Liver (tissue), 9 donors: ENCODE measurements around the gene TPGS1. TPM values are rescaled to one million over a fixed set of nuclear protein-coding genes. Genes with fewer than 3 reads are reported as not detected.
"Not testable (repeated sequence)": the region's sequence is repeated elsewhere in the genome, so short reads cannot be mapped to it uniquely, and the experiment has no call there.

ENCODE experiments used
- DNase-seq: peaks from one replicate; pipeline ENCODE4 v3.0.0-alpha.2; 2017; ENCODE audit warnings: low spot score
- H3K27ac ChIP-seq, 2 donors: one replicate each; pipeline ENCODE4 v1.7.0; 2013; ENCODE audit warnings: inconsistent platforms in 2 of 2, low read length in 2 of 2, control low read depth in 1 of 2, low read depth in 1 of 2, mild to moderate bottlenecking in 1 of 2
- H3K27me3 ChIP-seq, 4 donors: one replicate each; pipeline versions ENCODE4 v1.6.1 to v1.7.0; 2013; ENCODE audit warnings: low read length in 3 of 4, inconsistent platforms in 1 of 4, mild to moderate bottlenecking in 1 of 4, moderate library complexity in 1 of 4; ENCODE audit not compliant: control insufficient read depth in 4 of 4, insufficient read depth in 4 of 4
- H3K36me3 ChIP-seq, 4 donors: one replicate each; pipeline versions ENCODE4 v1.6.1 to v1.7.0; 2013; ENCODE audit warnings: low read length in 3 of 4, mild to moderate bottlenecking in 3 of 4, low read depth in 1 of 4, moderate library complexity in 1 of 4; ENCODE audit not compliant: control insufficient read depth in 4 of 4, insufficient read depth in 3 of 4
- H3K4me1 ChIP-seq, 4 donors: one replicate each; pipeline versions ENCODE4 v1.6.1 to v1.7.0; 2013; ENCODE audit warnings: low read length in 3 of 4, mild to moderate bottlenecking in 3 of 4, moderate library complexity in 1 of 4; ENCODE audit not compliant: control insufficient read depth in 4 of 4, insufficient read depth in 4 of 4
- H3K4me3 ChIP-seq, 3 donors: one replicate each; pipeline versions ENCODE4 v1.6.1 to v1.7.0; 2013; ENCODE audit warnings: low read length in 3 of 3, control low read depth in 1 of 3, low read depth in 1 of 3, mild to moderate bottlenecking in 1 of 3
- H3K9ac ChIP-seq, 2 donors: one replicate each; pipeline ENCODE4 v1.7.0; 2013; ENCODE audit warnings: low read length in 2 of 2, mild to moderate bottlenecking in 2 of 2, moderate library complexity in 2 of 2, control low read depth in 1 of 2, low read depth in 1 of 2
- H3K9me3 ChIP-seq, 4 donors: one replicate each; pipeline versions ENCODE4 v1.6.1 to v1.7.0; 2013; ENCODE audit warnings: low read length in 3 of 4; ENCODE audit not compliant: control insufficient read depth in 4 of 4
- EGR1 ChIP-seq, 2 donors: IDR thresholded peaks; 2 replicates each; pipeline ENCODE4 v1.6.1; 2016 to 2018; ENCODE audit warnings: antibody characterized with exemption in 2 of 2, low read depth in 2 of 2
- FOXA2 ChIP-seq: IDR thresholded peaks from 2 replicates; pipeline ENCODE4 v1.6.1; 2016; ENCODE audit warnings: antibody characterized with exemption
- GABPA ChIP-seq, 2 donors: IDR thresholded peaks in 1 of 2; conservative IDR thresholded peaks in 1 of 2; 2 replicates each; pipeline ENCODE4 v1.6.1; 2016; ENCODE audit warnings: antibody characterized with exemption in 2 of 2, mild to moderate bottlenecking in 1 of 2, moderate library complexity in 1 of 2
- HNF4A ChIP-seq, 2 donors: conservative IDR thresholded peaks; 2 replicates each; pipeline ENCODE4 v1.6.1; 2016; ENCODE audit warnings: antibody characterized with exemption in 2 of 2, mild to moderate bottlenecking in 2 of 2
- HNF4G ChIP-seq: IDR thresholded peaks from 2 replicates; pipeline ENCODE4 v1.6.1; 2016; ENCODE audit warnings: antibody characterized with exemption
- JUND ChIP-seq, 2 donors: IDR thresholded peaks; 2 replicates each; pipeline ENCODE4 v1.6.1; 2016; ENCODE audit warnings: antibody characterized with exemption in 2 of 2
- NR2F2 ChIP-seq: IDR thresholded peaks from 2 replicates; pipeline ENCODE4 v1.6.1; 2016; ENCODE audit warnings: antibody characterized with exemption
- RAD21 ChIP-seq, 2 donors: IDR thresholded peaks; 2 replicates each; pipeline ENCODE4 v1.6.1; 2016; ENCODE audit warnings: antibody characterized with exemption in 2 of 2, mild to moderate bottlenecking in 2 of 2
- RXRA ChIP-seq, 2 donors: IDR thresholded peaks; 2 replicates each; pipeline ENCODE4 v1.6.1; 2017 to 2018; ENCODE audit warnings: antibody characterized with exemption in 2 of 2, mild to moderate bottlenecking in 1 of 2
- SP1 ChIP-seq: IDR thresholded peaks from 2 replicates; pipeline ENCODE4 v1.6.1; 2018; ENCODE audit warnings: antibody characterized with exemption, mild to moderate bottlenecking
- TAF1 ChIP-seq: conservative IDR thresholded peaks from 2 replicates; pipeline ENCODE4 v1.6.1; 2016; ENCODE audit warnings: antibody characterized with exemption, mild to moderate bottlenecking
- YY1 ChIP-seq: IDR thresholded peaks from 2 replicates; pipeline ENCODE4 v1.6.1; 2016; ENCODE audit warnings: antibody characterized with exemption, mild to moderate bottlenecking
- WGBS: extraction: QIAGEN DNeasy Blood & Tissue Kit; methylation state at CpG from one replicate; pipeline ENCODE4 v1.1.7; 2013; 5-methylcytosine and 5-hydroxymethylcytosine counted together
- polyA plus RNA-seq, 2 donors: library from polyadenylated mRNA; stranded (reverse) in 1 of 2; unstranded in 1 of 2; fragments of 200-250 nt in 1 of 2; fragments of >200 nt in 1 of 2; fragmentation: Nextera tagmentation in 1 of 2; extraction: Ambion mirVana in 1 of 2; gene quantifications; one replicate each; pipeline versions ENCODE4 v1.2.1 to v1.2.3, GENCODE V29; 2013 to 2015
- total RNA-seq, 2 donors: library from RNA; depleted of rRNA; stranded (reverse); fragments of >200 nt; gene quantifications; one replicate each; pipeline ENCODE4 v1.2.3, GENCODE V29; 2014
- TF ChIP-seq, protein P1 (sequence below): IDR thresholded peaks from 2 replicates; pipeline ENCODE4 v1.6.1; 2016; ENCODE audit warnings: antibody characterized with exemption
- TF ChIP-seq, protein P2 (sequence below): IDR thresholded peaks from 2 replicates; pipeline ENCODE4 v1.6.1; 2016; ENCODE audit warnings: antibody characterized with exemption
- TF ChIP-seq, protein P3 (sequence below): fragments of 150-350 bp; IDR thresholded peaks from 2 replicates; pipeline ENCODE4 v1.5.1; 2017; ENCODE audit warnings: improper control_type of control experiment, low read depth, low read length; ENCODE audit not compliant: missing input control
- donor health status: healthy.
- donor health status: healthy.
- donor health status: healthy.
- donor health status: healthy.
- donor health status: healthy.

Gene TPGS1
- total and polyA plus RNA-seq, 4 donors, result 1.7 to 15.5 (median 14.7) TPM

DNA sequence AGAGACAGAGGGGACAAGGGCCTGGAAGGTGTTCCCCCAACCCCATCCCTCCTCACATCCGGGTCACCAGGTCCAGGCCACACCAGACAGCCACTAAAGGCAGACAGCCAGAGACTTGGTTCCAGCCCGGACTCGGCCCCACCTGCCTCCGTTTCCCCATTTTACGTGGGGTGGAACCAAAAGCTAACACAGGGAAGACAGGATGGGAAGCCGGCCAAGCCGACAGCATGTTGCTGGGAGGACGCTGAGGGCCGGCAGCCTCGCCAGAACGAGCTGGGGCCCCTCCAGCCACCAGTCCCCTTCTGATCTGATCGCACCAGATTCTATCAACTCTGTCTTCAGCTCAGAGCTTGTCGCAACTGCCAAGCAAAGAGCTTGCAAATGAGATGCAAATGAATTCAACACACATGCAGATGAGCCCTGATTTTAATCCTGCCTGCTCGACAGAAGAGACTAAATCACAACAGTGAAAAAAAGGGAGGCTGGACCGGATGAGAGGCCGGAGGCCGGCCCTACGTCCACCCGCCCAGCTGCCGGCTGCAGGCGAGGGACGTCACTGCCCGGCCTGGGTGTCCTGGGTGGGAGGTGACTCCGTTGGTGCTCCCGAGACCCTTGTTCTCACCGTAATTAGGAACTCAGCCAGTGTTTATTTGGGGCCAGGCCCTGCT lies 28.9 kb upstream of the TPGS1 start:
- Histone ChIP-seq H3K4me3 (no peak overlapping the region), H3K27ac (no peak overlapping the region), H3K4me1 (peaks cover 0 to 4% (median 4%) of the 10 kb centered on the region in 4 donors), H3K9ac (no peak overlapping the region), H3K9me3 (no peaks in the 10 kb centered on the region), H3K36me3 (no peaks in the 10 kb centered on the region), H3K27me3 (no peaks in the 10 kb centered on the region)
- WGBS, result 82% methylated on average over 26 of the region's 26 CpGs
- no peak for DNase-seq
- TF ChIP-seq, protein P1, sequence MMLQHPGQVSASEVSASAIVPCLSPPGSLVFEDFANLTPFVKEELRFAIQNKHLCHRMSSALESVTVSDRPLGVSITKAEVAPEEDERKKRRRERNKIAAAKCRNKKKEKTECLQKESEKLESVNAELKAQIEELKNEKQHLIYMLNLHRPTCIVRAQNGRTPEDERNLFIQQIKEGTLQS, result no peak
- TF ChIP-seq, protein P2, sequence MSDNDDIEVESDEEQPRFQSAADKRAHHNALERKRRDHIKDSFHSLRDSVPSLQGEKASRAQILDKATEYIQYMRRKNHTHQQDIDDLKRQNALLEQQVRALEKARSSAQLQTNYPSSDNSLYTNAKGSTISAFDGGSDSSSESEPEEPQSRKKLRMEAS, result no peak

DNA sequence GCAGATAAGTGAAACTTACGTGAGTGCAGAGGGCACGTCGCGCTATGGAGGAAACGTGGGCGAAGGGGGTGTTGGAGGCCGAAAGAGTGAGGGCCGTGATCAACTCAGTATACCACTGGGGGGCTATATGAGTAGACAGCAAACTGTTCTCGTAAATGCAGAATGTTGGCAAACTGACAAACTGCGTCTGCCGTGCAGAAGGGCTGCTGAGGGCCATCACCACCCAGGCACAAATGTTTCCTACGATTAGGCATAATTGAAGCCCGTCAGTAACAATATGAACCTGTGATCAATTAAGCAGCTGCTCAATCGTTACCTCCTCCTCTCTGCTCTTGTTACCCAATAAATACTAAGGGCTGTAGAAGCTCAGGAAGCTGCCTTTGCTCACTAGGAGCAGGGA lies 28.3 kb upstream of the TPGS1 start:
- 72% methylated on average over 14 of the region's 14 CpGs for WGBS
- Histone ChIP-seq H3K9ac (no peak overlapping the region), H3K27me3 (no peaks in the 10 kb centered on the region), H3K4me3 (no peak overlapping the region), H3K27ac (no peak overlapping the region), H3K4me1 (peaks cover 0 to 4% (median 4%) of the 10 kb centered on the region in 4 donors), H3K36me3 (no peaks in the 10 kb centered on the region), H3K9me3 (no peaks in the 10 kb centered on the region)
- TF ChIP-seq SP1, result no peak
- TF ChIP-seq, protein P3, sequence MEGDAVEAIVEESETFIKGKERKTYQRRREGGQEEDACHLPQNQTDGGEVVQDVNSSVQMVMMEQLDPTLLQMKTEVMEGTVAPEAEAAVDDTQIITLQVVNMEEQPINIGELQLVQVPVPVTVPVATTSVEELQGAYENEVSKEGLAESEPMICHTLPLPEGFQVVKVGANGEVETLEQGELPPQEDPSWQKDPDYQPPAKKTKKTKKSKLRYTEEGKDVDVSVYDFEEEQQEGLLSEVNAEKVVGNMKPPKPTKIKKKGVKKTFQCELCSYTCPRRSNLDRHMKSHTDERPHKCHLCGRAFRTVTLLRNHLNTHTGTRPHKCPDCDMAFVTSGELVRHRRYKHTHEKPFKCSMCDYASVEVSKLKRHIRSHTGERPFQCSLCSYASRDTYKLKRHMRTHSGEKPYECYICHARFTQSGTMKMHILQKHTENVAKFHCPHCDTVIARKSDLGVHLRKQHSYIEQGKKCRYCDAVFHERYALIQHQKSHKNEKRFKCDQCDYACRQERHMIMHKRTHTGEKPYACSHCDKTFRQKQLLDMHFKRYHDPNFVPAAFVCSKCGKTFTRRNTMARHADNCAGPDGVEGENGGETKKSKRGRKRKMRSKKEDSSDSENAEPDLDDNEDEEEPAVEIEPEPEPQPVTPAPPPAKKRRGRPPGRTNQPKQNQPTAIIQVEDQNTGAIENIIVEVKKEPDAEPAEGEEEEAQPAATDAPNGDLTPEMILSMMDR, result no peak
- TF ChIP-seq RAD21 (IDR thresholded peaks at IDR 0.05), result no peak
- no peak for TF ChIP-seq HNF4G
- no peak for TF ChIP-seq FOXA2
- TF ChIP-seq, protein P2, result no peak
- TF ChIP-seq EGR1 (IDR thresholded peaks at IDR 0.05; ENCODE audit: low read depth in 2 of 2), result no peak
- TF ChIP-seq NR2F2, result no peak
- no peak for TF ChIP-seq HNF4A (conservative IDR thresholded peaks at IDR 0.05)
- TF ChIP-seq RXRA (IDR thresholded peaks at IDR 0.05), result no peak
- no peak for TF ChIP-seq GABPA (IDR thresholded peaks at IDR 0.05 in 1 of 2, conservative IDR thresholded peaks at IDR 0.05 in 1 of 2)
- no peak for DNase-seq

DNA sequence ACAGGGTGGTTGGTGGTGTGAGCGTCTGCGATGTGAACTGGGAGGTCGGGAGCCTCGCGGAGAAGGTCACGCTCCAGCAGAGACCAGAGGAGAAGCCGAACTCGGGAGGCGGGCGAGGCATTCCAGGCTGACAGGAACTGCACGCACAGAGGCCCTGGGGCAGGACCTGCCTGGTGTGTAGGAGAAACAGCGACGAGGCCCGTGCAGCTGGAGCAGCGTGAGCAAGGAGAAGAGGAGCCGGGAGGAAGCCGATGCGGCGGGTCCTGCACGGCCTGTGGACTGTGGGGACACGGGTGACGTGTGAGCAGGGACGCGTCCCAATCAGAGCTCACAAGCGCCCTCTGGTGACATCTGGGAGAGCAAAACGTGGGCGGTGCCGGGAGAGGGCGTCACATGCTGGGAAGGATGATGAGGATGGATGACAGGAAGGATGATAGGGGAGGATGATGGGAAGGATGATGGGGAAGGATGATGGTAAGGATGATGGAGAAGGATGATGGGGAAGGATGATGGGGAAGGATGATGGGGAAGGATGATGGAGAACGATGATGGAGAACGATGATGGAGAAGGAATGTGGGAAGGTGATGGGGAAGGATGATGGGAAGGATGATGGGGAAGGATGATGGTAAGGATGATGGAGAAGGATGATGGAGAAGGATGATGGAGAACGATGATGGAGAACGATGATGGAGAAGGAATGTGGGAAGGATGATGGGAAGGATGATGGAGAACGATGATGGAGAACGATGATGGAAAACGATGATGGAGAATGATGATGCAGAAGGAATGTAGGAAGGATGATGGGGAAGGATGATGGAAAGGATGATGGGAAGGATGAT lies 27.1 kb upstream of the TPGS1 start:
- 24% methylated on average over 36 of the region's 36 CpGs for WGBS
- TF ChIP-seq JUND (IDR thresholded peaks at IDR 0.05) (no peak), YY1 (no peak), SP1 (no peak), NR2F2 (peak; percentile 42), HNF4A (conservative IDR thresholded peaks at IDR 0.05) (no peak), RAD21 (IDR thresholded peaks at IDR 0.05) (peak; percentile 79 to 80), TAF1 (no peak), RXRA (IDR thresholded peaks at IDR 0.05) (peak in 1 of 2 donors; percentile 53), GABPA (IDR thresholded peaks at IDR 0.05 in 1 of 2, conservative IDR thresholded peaks at IDR 0.05 in 1 of 2) (no peak)
- TF ChIP-seq, protein P3, result peak; percentile 57
- TF ChIP-seq, protein P2, result no peak
- H3K9ac ChIP-seq, result peak overlapping the region in 1 of 2 donors; percentile 65
- peak; percentile 79 for DNase-seq
- no peaks in the 10 kb centered on the region for H3K9me3 ChIP-seq
- peak overlapping the region; percentile 7 to 55 for H3K27ac ChIP-seq
- peaks cover 0 to 4% (median 4%) of the 10 kb centered on the region in 4 donors for H3K4me1 ChIP-seq
- no peaks in the 10 kb centered on the region for H3K27me3 ChIP-seq
- no peaks in the 10 kb centered on the region for H3K36me3 ChIP-seq
- no peak overlapping the region for H3K4me3 ChIP-seq

DNA sequence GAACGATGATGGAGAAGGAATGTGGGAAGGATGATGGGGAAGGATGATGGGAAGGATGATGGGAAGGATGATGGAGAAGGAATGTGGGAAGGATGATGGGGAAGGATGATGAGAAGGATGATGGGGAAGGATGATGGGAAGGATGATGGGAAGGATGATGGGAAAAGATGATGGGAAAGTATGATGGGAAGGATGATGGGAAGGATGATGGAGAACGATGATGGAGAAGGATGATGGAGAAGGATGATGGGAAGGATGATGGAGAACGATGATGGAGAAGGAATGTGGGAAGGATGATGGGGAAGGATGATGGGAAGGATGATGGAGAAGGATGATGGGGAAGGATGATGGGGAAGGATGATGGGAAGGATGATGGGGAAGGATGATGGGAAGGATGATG lies 26.2 kb upstream of the TPGS1 start:
- H3K4me3 ChIP-seq, result not testable (repeated sequence)

More for the DNA sequence above, 26.2 kb upstream of the TPGS1 start:
- H3K27me3 ChIP-seq, H3K36me3 ChIP-seq, H3K4me1 ChIP-seq, H3K27ac ChIP-seq, H3K9me3 ChIP-seq, H3K9ac ChIP-seq, DNase-seq: not testable (repeated sequence)
- 92% methylated on average over 3 of the region's 3 CpGs for WGBS
